Measurements from ENCODE around the gene PSTK. TPM values are rescaled to one million over a fixed set of nuclear protein-coding genes. Genes with fewer than 3 reads are reported as not detected.
A peak's percentile ranks its signal among the peaks of the same experiment; 100 is the strongest.

The PSTK gene
- polyA plus RNA-seq, 4 donors: 1.4 to 6.1 (median 2.9) TPM

DNA sequence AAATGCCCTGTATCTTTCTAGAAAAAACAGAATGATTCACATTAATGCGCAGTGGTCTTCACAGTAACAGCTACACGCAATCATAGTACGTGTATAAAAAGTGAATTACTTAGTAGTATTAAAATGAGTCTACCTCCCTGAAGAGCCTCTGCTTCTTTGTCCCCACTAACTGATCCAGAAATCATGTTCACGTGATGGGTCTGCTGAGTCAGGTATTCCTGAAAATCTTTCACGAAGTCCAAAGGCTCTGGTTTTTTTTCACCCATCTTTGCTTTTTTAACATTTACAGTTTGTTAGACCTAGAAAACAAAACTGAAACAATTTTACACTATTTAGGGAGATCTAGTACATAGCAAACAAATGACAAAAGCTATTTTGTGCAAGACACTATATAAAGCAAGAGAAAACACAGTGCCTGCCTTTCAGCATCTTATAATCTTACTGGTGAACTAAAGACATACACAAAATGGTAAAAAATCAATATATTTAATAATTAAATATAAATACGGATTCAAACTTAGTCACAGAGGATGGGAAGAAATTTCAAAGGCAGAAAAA, 18.2 kb downstream of the PSTK start:
- Histone ChIP-seq H3K4me1 (ENCODE audit: control insufficient read depth in 3 of 3, insufficient read depth in 2 of 3, low read depth in 1 of 3, low read length in 2 of 3) (no peaks in the 10 kb centered on the region), H3K36me3 (ENCODE audit: control insufficient read depth in 3 of 3, insufficient read depth in 2 of 3, low read depth in 1 of 3, low read length in 3 of 3) (peaks cover 11 to 13% (median 11%) of the 10 kb centered on the region in 3 donors), H3K9me3 (ENCODE audit: control insufficient read depth in 2 of 2, insufficient read depth in 1 of 2, low read depth in 1 of 2, low read length in 1 of 2) (no peaks in the 10 kb centered on the region), H3K4me3 (ENCODE audit: low read depth in 1 of 3, low read length in 3 of 3) (no peak overlapping the region), H3K27ac (ENCODE audit: low read depth in 1 of 3, low read length in 2 of 3) (no peak overlapping the region), H3K27me3 (ENCODE audit: control insufficient read depth in 3 of 3, insufficient read depth in 3 of 3, low read length in 3 of 3) (no peaks in the 10 kb centered on the region)
- DNase-seq (no peak), FAIRE-seq (no peak)
- 92 to 93% (median 93%) methylated on average over 6 of the region's 6 CpGs for WGBS, 3 donors

DNA sequence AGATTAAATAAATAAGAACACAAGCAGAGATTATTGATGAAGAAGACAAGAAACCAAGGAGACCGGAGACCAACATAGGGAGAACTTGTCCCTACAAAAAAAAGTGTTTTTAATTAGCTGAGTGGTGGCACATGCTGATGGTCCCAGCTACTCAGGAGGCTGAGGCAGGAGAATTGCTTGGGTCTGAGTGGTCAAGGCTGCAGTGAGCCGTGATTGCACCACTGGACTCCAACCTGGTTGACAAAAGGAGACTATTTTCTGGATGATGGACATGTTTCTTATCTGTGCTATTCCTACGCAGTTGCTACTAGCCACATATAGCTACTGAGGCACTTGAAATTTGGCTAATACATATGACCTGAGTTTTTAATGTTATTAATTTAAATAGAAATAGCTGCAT, 18.7 kb downstream of the PSTK start:
- peaks cover 7 to 13% (median 8%) of the 10 kb centered on the region in 3 donors for H3K36me3 ChIP-seq (ENCODE audit: control insufficient read depth in 3 of 3, insufficient read depth in 2 of 3, low read depth in 1 of 3, low read length in 3 of 3)
- no peaks in the 10 kb centered on the region for H3K27me3 ChIP-seq (ENCODE audit: control insufficient read depth in 3 of 3, insufficient read depth in 3 of 3, low read length in 3 of 3)
- FAIRE-seq: no peak
- DNase-seq: no peak
- no peak overlapping the region for H3K4me3 ChIP-seq (ENCODE audit: low read depth in 1 of 3, low read length in 3 of 3)
- no peaks in the 10 kb centered on the region for H3K9me3 ChIP-seq (ENCODE audit: control insufficient read depth in 2 of 2, insufficient read depth in 1 of 2, low read depth in 1 of 2, low read length in 1 of 2)
- H3K4me1 ChIP-seq (ENCODE audit: control insufficient read depth in 3 of 3, insufficient read depth in 2 of 3, low read depth in 1 of 3, low read length in 2 of 3): no peaks in the 10 kb centered on the region
- no peak overlapping the region for H3K27ac ChIP-seq (ENCODE audit: low read depth in 1 of 3, low read length in 2 of 3)
- 95 to 98% (median 98%) methylated on average over 3 of the region's 3 CpGs for WGBS, 3 donors

DNA sequence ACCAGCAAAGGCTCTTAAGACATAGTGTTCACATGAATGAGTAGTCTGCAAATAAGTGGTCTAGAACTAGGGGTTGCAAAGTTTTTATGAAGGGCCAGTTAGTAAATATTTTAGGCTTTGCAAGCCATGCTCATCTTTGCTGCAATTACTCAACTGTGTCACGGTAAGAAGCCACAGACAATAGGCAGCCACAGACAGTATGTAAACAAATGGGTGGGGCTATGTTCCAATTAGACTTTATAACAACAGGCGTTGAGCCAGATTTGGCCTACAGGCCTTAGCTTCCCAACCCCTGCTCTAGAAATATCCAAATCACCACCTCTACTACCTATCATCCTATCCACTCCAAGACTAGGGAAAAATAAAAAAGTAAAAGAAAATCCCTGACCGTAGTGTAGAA, 19.1 kb downstream of the PSTK start:
- no peak overlapping the region for H3K4me3 ChIP-seq (ENCODE audit: low read depth in 1 of 3, low read length in 3 of 3)
- 25 to 49% (median 28%) methylated on average over 3 of the region's 3 CpGs for WGBS, 3 donors
- H3K27ac ChIP-seq (ENCODE audit: low read depth in 1 of 3, low read length in 2 of 3): no peak overlapping the region
- no peaks in the 10 kb centered on the region for H3K4me1 ChIP-seq (ENCODE audit: control insufficient read depth in 3 of 3, insufficient read depth in 2 of 3, low read depth in 1 of 3, low read length in 2 of 3)
- H3K36me3 ChIP-seq (ENCODE audit: control insufficient read depth in 3 of 3, insufficient read depth in 2 of 3, low read depth in 1 of 3, low read length in 3 of 3): peaks cover 4 to 10% (median 6%) of the 10 kb centered on the region in 3 donors
- FAIRE-seq (no peak), DNase-seq (peak in 1 of 2 donors; percentile 11)
- H3K9me3 ChIP-seq (ENCODE audit: control insufficient read depth in 2 of 2, insufficient read depth in 1 of 2, low read depth in 1 of 2, low read length in 1 of 2): no peaks in the 10 kb centered on the region
- H3K27me3 ChIP-seq (ENCODE audit: control insufficient read depth in 3 of 3, insufficient read depth in 3 of 3, low read length in 3 of 3): no peaks in the 10 kb centered on the region

DNA sequence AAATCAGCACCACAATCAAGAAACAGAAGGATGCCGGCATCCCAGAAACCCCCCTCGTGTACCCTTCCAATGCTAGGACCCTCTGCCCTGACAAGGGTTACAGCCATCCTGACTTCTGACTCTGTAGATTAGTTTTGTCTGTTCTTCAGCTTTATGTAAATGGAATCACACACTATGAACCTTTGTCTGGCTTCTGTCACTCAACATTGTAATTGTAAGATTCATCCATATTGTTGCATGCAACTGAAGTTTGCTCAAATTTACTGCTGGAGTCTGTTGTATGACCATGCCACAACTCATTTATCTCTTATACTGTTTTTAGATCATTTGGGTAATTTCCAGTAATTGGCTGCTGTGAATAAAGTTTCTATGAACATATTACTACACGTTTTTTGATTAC, 20.0 kb downstream of the PSTK start:
- Histone ChIP-seq H3K4me3 (ENCODE audit: low read depth in 1 of 3, low read length in 3 of 3) (no peak overlapping the region), H3K9me3 (ENCODE audit: control insufficient read depth in 2 of 2, insufficient read depth in 1 of 2, low read depth in 1 of 2, low read length in 1 of 2) (no peaks in the 10 kb centered on the region), H3K27me3 (ENCODE audit: control insufficient read depth in 3 of 3, insufficient read depth in 3 of 3, low read length in 3 of 3) (no peaks in the 10 kb centered on the region), H3K4me1 (ENCODE audit: control insufficient read depth in 3 of 3, insufficient read depth in 2 of 3, low read depth in 1 of 3, low read length in 2 of 3) (no peaks in the 10 kb centered on the region), H3K27ac (ENCODE audit: low read depth in 1 of 3, low read length in 2 of 3) (no peak overlapping the region), H3K36me3 (ENCODE audit: control insufficient read depth in 3 of 3, insufficient read depth in 2 of 3, low read depth in 1 of 3, low read length in 3 of 3) (peaks cover 4 to 8% (median 6%) of the 10 kb centered on the region in 3 donors)
- FAIRE-seq (no peak), DNase-seq (no peak)
- 74 to 81% (median 79%) methylated on average over 3 of the region's 3 CpGs for WGBS, 3 donors

DNA sequence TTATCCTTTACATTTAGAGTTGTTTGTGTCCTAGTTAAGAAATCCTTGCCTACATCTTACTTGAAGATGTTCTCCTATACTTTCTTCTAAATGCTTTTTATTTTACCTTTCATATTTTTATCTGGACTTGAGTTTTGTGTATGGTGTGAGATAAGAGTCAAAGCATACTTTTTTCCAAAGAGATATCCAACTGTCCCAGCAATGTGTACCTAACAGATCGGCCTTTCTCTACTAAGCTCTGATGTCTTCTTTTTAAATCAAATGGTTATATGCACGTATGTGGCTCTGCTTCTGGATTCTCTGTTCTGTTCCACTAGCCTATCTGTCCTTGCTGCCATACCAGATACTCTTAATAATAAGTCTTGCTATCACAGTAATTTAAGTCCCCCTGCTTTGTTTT, 21.2 kb downstream of the PSTK start:
- 94 to 98% (median 96%) methylated on average over 2 of the region's 2 CpGs for WGBS, 3 donors
- H3K27ac ChIP-seq (ENCODE audit: low read depth in 1 of 3, low read length in 2 of 3): no peak overlapping the region
- DNase-seq (no peak), FAIRE-seq (no peak)
- H3K4me3 ChIP-seq (ENCODE audit: low read depth in 1 of 3, low read length in 3 of 3): no peak overlapping the region
- no peaks in the 10 kb centered on the region for H3K9me3 ChIP-seq (ENCODE audit: control insufficient read depth in 2 of 2, insufficient read depth in 1 of 2, low read depth in 1 of 2, low read length in 1 of 2)
- no peaks in the 10 kb centered on the region for H3K27me3 ChIP-seq (ENCODE audit: control insufficient read depth in 3 of 3, insufficient read depth in 3 of 3, low read length in 3 of 3)
- H3K36me3 ChIP-seq (ENCODE audit: control insufficient read depth in 3 of 3, insufficient read depth in 2 of 3, low read depth in 1 of 3, low read length in 3 of 3): peaks cover 4 to 5% (median 4%) of the 10 kb centered on the region in 3 donors
- H3K4me1 ChIP-seq (ENCODE audit: control insufficient read depth in 3 of 3, insufficient read depth in 2 of 3, low read depth in 1 of 3, low read length in 2 of 3): no peaks in the 10 kb centered on the region

DNA sequence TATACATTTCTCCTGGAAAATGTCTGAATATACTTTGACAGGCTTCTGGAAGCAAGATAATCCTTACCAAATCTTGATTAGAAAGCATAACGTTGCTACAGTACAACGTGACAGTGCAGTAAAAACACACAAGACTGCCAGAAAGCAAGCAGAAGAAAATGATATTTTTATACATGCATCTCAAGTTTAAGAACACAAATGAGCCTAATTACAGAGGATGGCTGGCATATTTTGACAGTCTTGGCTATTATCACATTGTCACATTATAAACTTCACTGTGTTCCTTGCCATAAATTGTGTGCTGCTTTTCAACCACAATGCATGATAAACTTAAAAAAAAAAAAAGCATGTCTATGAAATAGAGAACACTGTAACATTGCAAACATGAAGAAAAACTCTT, 24.1 kb downstream of the PSTK start:
- 27 to 48% (median 44%) methylated on average over 2 of the region's 2 CpGs for WGBS, 3 donors
- no peak for FAIRE-seq
- H3K36me3 ChIP-seq (ENCODE audit: control insufficient read depth in 3 of 3, insufficient read depth in 2 of 3, low read depth in 1 of 3, low read length in 3 of 3): no peaks in the 10 kb centered on the region
- H3K4me1 ChIP-seq (ENCODE audit: control insufficient read depth in 3 of 3, insufficient read depth in 2 of 3, low read depth in 1 of 3, low read length in 2 of 3): peaks cover 0 to 6% (median 4%) of the 10 kb centered on the region in 3 donors
- DNase-seq: no peak
- H3K4me3 ChIP-seq (ENCODE audit: low read depth in 1 of 3, low read length in 3 of 3): no peak overlapping the region
- H3K27me3 ChIP-seq (ENCODE audit: control insufficient read depth in 3 of 3, insufficient read depth in 3 of 3, low read length in 3 of 3): no peaks in the 10 kb centered on the region
- H3K9me3 ChIP-seq (ENCODE audit: control insufficient read depth in 2 of 2, insufficient read depth in 1 of 2, low read depth in 1 of 2, low read length in 1 of 2): no peaks in the 10 kb centered on the region
- H3K27ac ChIP-seq (ENCODE audit: low read depth in 1 of 3, low read length in 2 of 3): no peak overlapping the region

DNA sequence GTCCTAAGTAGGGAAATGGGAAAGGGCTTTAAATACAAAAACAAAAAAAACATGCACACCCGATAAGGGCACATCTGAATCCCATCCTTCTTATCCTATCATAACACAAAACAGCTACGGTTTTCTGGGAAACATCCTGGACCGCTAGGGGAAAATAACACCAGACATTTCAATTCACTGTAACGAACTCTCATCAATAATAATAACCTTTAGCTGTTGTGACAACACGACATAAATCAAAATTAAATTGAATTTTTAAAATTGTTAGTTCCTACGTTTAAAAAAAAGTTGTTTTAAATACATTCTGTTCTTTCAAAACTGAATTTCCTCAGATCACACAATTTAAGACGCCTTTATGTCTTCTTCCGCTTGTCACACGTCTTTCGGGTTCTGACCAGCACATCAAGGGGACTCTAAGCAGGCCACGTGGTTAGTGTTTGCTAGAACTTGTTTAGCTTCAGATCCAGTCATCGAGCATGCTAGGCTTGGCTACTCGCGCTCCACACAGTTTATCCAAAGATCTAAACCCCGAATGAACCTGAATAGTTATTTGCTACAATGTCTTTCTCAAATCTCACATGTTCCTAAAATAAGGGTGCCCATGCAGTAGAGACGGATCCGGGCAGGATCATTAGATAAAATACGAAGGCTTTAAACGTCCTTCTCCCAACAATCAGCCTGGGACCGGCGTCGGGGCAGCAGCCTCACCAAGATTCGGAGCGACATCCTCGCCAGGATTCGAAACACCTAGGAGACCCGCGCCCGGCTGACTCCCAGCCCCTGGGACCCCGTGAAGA, 27.6 kb downstream of the PSTK start:
- Histone ChIP-seq H3K36me3 (ENCODE audit: control insufficient read depth in 3 of 3, insufficient read depth in 2 of 3, low read depth in 1 of 3, low read length in 3 of 3) (peaks cover 0 to 3% (median 0%) of the 10 kb centered on the region in 3 donors), H3K27me3 (ENCODE audit: control insufficient read depth in 3 of 3, insufficient read depth in 3 of 3, low read length in 3 of 3) (no peaks in the 10 kb centered on the region), H3K9me3 (ENCODE audit: control insufficient read depth in 2 of 2, insufficient read depth in 1 of 2, low read depth in 1 of 2, low read length in 1 of 2) (no peaks in the 10 kb centered on the region), H3K27ac (ENCODE audit: low read depth in 1 of 3, low read length in 2 of 3) (peak overlapping the region; percentile 74 to 93 (median 90)), H3K4me3 (ENCODE audit: low read depth in 1 of 3, low read length in 3 of 3) (peak overlapping the region; percentile 82 to 87 (median 86)), H3K4me1 (ENCODE audit: control insufficient read depth in 3 of 3, insufficient read depth in 2 of 3, low read depth in 1 of 3, low read length in 2 of 3) (peaks cover 2 to 12% (median 4%) of the 10 kb centered on the region in 3 donors)
- FAIRE-seq (no peak), DNase-seq (peak; percentile 52 to 56)
- 2 to 4% (median 2%) methylated on average over 29 to 30 of the region's 30 CpGs for WGBS, 3 donors

DNA sequence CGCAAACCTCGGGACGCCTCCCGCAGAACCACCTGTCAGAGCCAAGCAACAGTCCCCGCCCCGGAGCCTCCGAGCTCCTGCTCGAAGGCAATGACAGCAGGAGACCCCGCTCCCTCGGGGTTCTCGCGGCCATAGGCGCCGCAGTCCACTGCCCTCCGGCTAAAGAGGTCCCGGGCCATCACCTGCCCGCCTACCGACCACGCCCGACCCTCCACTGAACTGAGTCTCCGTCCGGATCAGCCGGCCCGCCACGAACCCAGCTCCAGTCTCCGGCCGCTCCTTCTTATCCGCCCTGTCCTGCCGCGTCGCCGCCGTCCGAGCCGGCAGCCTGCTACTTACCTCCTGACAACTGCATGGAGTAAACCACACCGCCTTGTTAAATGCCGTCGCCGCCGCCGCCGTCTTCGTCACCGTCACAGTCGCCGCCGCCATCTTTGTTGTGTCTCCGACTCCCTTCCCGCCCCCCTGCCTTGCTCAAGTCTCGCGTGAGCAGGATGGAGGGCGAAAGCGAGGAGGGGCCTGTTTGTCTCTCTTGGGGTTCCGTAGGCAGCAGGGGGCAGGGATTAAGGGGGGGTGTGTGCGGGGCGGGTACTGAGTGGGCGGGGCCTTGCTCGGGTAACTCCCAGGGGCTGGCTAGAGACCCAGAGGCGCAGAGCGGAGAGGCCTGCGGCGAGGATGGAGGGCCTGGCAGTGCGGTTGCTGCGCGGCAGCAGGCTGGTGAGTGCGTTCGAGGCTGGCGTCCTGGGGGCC, 28.3 kb downstream of the PSTK start, which contains the start of the genes ACADSB and IKZF5:
ACADSB (plus strand) TSS at position 652 of the 750 bp plus-strand sequence; CDS start at position 676, 24 bp downstream.
IKZF5 (minus strand) TSS at position 441 of the 750 bp plus-strand sequence. CDS start 10,170 bp downstream, outside the sequence.
- Histone ChIP-seq H3K36me3 (ENCODE audit: control insufficient read depth in 3 of 3, insufficient read depth in 2 of 3, low read depth in 1 of 3, low read length in 3 of 3) (peaks cover 0 to 3% (median 0%) of the 10 kb centered on the region in 3 donors), H3K27ac (ENCODE audit: low read depth in 1 of 3, low read length in 2 of 3) (peak within 1 kb of the TSS; percentile 74 to 93 (median 90)), H3K9me3 (ENCODE audit: control insufficient read depth in 2 of 2, insufficient read depth in 1 of 2, low read depth in 1 of 2, low read length in 1 of 2) (no peaks in the 10 kb centered on the region), H3K27me3 (ENCODE audit: control insufficient read depth in 3 of 3, insufficient read depth in 3 of 3, low read length in 3 of 3) (no peaks in the 10 kb centered on the region), H3K4me3 (ENCODE audit: low read depth in 1 of 3, low read length in 3 of 3) (peak within 1 kb of the TSS; percentile 82 to 94 (median 86)), H3K4me1 (ENCODE audit: control insufficient read depth in 3 of 3, insufficient read depth in 2 of 3, low read depth in 1 of 3, low read length in 2 of 3) (peaks cover 2 to 12% (median 4%) of the 10 kb centered on the region in 3 donors)
- FAIRE-seq (no peak), DNase-seq (peak; percentile 97 to 99)
- 0 to 1% (median 1%) methylated on average over 60 to 68 of the region's 68 CpGs for WGBS, 3 donors

Measured in small intestine (tissue), 7 donors.